GM15510 (cell line): Measurements from ENCODE around the gene KCND2.

Source experiments
- POLR2A ChIP-seq: IDR thresholded peaks from 3 replicates; pipeline ENCODE4 v1.6.1; 2011; ENCODE audit warnings: borderline replicate concordance; ENCODE audit not compliant: insufficient read length; ENCODE audit errors: extremely low read depth

The KCND2 gene

GRCh38 chr7:120272701-120273475 is at the start of gene KCND2:
KCND2 (plus strand) TSS chr7:120273175.
- TF ChIP-seq POLR2A: no peak

- no peak for TF ChIP-seq POLR2A
These were observed 46.8 kb upstream of the KCND2 start for GRCh38 chr7:120226188-120226587.

- no peak for TF ChIP-seq POLR2A
These were observed 45.7 kb upstream of the KCND2 start for GRCh38 chr7:120227255-120227654.

- TF ChIP-seq POLR2A: no peak
These were observed 43.9 kb upstream of the KCND2 start for GRCh38 chr7:120229084-120229483.

- TF ChIP-seq POLR2A: no peak
These were observed 39.6 kb upstream of the KCND2 start for GRCh38 chr7:120233338-120233737.

- TF ChIP-seq POLR2A: no peak
These were observed 31.0 kb upstream of the KCND2 start for GRCh38 chr7:120241973-120242372.

- TF ChIP-seq POLR2A: no peak
These were observed 18.1 kb upstream of the KCND2 start for GRCh38 chr7:120254845-120255244.

- no peak for TF ChIP-seq POLR2A
These were observed 16.5 kb upstream of the KCND2 start for GRCh38 chr7:120256344-120257070.

GRCh38 chr7:120259386-120259785 is 13.6 kb upstream of the KCND2 start:
- no peak for TF ChIP-seq POLR2A

GRCh38 chr7:120260111-120260510 is 12.9 kb upstream of the KCND2 start:
- TF ChIP-seq POLR2A: no peak

- no peak for TF ChIP-seq POLR2A
These were observed 714 bp upstream of the KCND2 start for GRCh38 chr7:120272261-120272660.

GRCh38 chr7:120273476-120273975 is 551 bp downstream of the KCND2 start:
- peak; percentile 53 for TF ChIP-seq POLR2A

- no peak for TF ChIP-seq POLR2A
These were observed 1.5 kb downstream of the KCND2 start for GRCh38 chr7:120274482-120274881.

GRCh38 chr7:120274899-120275298 is 1.9 kb downstream of the KCND2 start:
- no peak for TF ChIP-seq POLR2A

- TF ChIP-seq POLR2A: no peak
These were observed 3.7 kb downstream of the KCND2 start for GRCh38 chr7:120276720-120277119.

GRCh38 chr7:120278773-120279172 is 5.8 kb downstream of the KCND2 start:
- TF ChIP-seq POLR2A: no peak
